GM12892 (cell line): ENCODE data around the gene ZKSCAN1.

ENCODE experiments used
- DNase-seq: peaks from one replicate; pipeline ENCODE4 v3.0.0; 2011; ENCODE audit not compliant: insufficient read length
- FAIRE-seq: peaks from 2 replicates; lab custom pipeline; 2011; peaks lifted over from hg19 to GRCh38; lab: Jason Lieb, UNC
- POLR2A ChIP-seq: IDR thresholded peaks from 2 replicates; pipeline ENCODE4 v1.6.1; 2011; ENCODE audit warnings: low read depth, low read length, control low read depth
- POLR2AphosphoS5 ChIP-seq: IDR thresholded peaks from 2 replicates; pipeline ENCODE4 v1.6.1; 2011; ENCODE audit warnings: low read depth, low read length, control low read depth
- TAF1 ChIP-seq: IDR thresholded peaks from 2 replicates; pipeline ENCODE4 v1.6.1; 2011; ENCODE audit warnings: low read depth, mild to moderate bottlenecking, control low read depth, low read length, borderline replicate concordance

Gene ZKSCAN1

DNA sequence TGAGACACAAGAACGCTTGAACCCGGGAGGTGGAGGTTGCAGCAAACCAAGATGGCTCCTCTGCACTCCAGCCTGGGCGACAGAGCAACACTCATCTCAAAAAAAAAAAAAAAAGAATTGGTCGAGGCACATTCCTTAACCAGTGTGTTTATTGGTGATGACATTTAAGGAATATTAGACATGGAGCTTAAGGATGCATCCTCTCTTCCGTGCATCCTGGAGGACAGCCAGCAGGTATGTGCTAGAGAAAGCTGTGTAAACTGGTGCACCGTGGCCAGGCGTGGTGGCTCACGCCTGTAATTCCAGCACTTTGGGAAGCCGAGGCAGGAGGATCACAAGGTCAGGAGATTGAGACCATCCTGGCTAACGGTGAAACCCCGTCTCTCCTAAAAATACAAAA, 11.8 kb downstream of the ZKSCAN1 start:
- DNase-seq: no peak
- TF ChIP-seq TAF1 (no peak), POLR2AphosphoS5 (no peak), POLR2A (no peak)
- no peak for FAIRE-seq

- TF ChIP-seq TAF1: no peak
- no peak for TF ChIP-seq POLR2A
- no peak for TF ChIP-seq POLR2AphosphoS5
- no peak for FAIRE-seq
- DNase-seq: no peak
Observed at GRCh38 chr7:100029596-100029995, 14.2 kb downstream of the ZKSCAN1 start.

DNA sequence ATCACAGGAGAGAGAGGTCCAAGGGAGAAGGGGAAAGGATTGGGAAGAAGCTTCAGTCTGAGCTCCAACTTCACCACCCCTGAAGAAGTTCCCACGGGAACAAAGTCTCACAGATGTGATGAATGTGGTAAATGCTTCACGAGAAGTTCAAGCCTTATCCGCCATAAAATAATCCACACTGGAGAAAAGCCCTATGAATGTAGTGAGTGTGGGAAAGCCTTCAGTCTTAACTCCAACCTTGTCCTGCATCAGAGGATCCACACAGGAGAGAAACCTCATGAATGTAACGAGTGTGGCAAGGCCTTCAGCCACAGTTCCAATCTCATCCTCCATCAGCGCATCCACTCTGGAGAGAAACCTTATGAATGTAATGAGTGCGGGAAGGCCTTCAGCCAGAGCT, 18.1 kb downstream of the ZKSCAN1 start:
- TF ChIP-seq POLR2A: no peak
- TF ChIP-seq TAF1: no peak
- no peak for TF ChIP-seq POLR2AphosphoS5
- FAIRE-seq: no peak
- DNase-seq: no peak

- no peak for DNase-seq
- TF ChIP-seq TAF1: no peak
- no peak for TF ChIP-seq POLR2A
- TF ChIP-seq POLR2AphosphoS5: no peak
- no peak for FAIRE-seq
Observed at GRCh38 chr7:100034871-100035510, 19.6 kb downstream of the ZKSCAN1 start.

- FAIRE-seq (no peak), DNase-seq (no peak)
- no peak for TF ChIP-seq TAF1
Observed at GRCh38 chr7:100035876-100036275, 20.5 kb downstream of the ZKSCAN1 start.

DNA sequence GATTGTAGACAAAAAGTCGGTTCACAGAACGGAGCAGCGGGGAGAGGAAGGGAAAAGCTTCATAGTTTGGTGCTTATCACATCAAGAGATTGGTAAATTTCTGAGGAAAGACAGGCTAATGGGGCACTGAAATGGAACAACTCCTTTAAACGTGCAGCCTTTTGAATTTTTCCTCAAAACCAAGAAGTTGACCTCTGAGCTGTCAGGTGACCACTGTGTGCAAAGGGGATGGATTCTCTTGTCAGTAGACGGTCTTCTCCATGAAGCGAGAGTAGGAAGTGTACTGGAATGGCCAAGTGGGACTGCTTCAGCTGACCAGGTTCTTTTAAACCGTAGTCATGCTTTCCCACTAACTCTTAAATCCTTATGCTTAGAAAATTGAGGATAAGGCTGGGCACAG, 22.9 kb downstream of the ZKSCAN1 start:
- no peak for FAIRE-seq
- DNase-seq: no peak
- no peak for TF ChIP-seq TAF1
- no peak for TF ChIP-seq POLR2AphosphoS5
- TF ChIP-seq POLR2A: no peak

- no peak for TF ChIP-seq TAF1
- TF ChIP-seq POLR2AphosphoS5: no peak
- no peak for TF ChIP-seq POLR2A
- no peak for FAIRE-seq
- no peak for DNase-seq
Observed at GRCh38 chr7:100040575-100040974, 25.2 kb downstream of the ZKSCAN1 start.

DNA sequence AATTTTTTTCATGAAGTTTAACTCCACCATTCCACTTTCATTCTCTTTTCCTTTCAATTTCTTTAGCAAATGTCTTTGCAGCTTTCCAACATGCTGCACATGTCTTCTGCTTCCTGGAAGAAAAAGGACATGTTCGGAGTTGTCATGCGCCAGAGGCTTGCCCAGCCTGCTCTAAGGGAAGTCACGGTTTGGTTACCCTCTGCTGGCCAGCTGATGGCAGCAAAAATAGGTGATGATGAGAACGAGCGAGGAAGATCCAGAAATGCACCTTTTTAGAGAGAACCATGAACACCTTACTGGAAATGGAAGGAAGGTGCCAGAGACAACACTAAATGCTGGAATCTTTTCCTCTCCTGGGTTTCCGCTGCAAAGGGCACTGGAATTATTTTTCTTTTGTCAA, 29.3 kb downstream of the ZKSCAN1 start:
- TF ChIP-seq TAF1 (no peak), POLR2AphosphoS5 (no peak), POLR2A (no peak)
- DNase-seq (no peak), FAIRE-seq (no peak)

DNA sequence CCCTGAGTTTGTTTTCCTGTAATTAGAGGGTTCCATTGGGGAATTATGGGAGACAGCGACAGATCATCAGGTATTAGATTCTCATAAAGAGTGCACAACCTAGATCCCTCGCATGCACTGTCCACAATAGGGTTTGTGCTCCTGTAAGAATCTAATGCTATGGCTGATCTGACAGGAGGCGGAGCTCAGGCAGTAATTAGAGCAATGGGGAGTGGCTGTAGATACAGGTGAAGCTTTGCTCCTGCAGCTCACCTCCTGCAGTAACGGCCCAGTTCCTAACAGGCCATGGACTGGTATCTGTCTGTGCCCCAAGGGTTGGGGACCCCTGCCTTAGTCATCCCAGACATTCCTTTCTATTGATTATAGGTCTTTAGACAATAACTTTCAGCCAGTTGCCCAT, 33.3 kb downstream of the ZKSCAN1 start:
- FAIRE-seq: no peak
- DNase-seq: no peak
- TF ChIP-seq POLR2AphosphoS5 (no peak), TAF1 (no peak), POLR2A (no peak)

DNA sequence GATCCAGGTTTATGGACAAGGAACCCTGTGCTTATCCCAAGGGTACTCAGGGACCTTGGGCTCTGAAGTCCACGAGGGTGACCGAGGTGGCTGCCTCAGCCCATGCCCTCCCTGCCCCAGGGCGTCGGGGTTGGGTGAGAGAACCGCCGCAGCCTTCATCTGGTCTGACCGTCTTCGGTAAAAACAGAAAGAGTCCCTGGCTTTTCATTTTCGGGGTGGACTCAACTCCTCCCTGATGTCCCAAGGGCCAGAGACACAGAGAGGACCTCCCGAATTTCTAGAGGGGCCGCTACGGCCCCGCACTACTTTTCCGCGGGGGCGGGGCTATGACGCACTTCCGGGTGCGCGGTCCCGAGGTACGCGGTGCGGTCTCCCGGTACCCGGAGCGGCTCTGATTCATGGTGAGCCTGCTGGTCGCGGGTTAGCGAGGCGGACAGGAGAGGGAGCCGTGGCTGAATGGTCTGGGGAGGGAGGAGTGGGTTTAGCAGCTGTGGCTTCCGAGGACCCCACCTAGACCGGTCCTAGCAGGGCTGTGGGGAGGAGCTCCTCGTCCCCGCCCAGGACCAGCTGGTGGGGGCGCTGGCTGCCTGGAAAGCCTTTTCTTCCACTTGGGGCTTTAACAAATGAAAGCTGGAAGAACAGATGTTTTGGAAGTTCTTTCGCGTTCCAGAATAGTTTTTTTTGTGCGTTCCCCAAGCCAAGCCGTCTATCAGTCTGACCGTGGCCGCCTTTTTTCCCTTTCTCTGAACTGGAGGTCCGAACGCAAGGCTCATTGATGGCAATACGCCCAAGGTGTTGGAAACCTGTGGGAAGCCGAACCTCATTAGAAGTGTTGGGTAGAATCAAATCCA, 34.3 kb downstream of the ZKSCAN1 start, which contains the start of gene ZSCAN21:
ZSCAN21 (plus strand) TSS at position 334 of the 851 bp plus-strand sequence. CDS start 7,233 bp downstream, outside the sequence.
- peak; percentile 92 for TF ChIP-seq POLR2A
- TF ChIP-seq POLR2AphosphoS5: peak; percentile 88
- peak; percentile 75 for TF ChIP-seq TAF1
- peak; percentile 84 for DNase-seq
- peak; percentile 71 for FAIRE-seq

DNA sequence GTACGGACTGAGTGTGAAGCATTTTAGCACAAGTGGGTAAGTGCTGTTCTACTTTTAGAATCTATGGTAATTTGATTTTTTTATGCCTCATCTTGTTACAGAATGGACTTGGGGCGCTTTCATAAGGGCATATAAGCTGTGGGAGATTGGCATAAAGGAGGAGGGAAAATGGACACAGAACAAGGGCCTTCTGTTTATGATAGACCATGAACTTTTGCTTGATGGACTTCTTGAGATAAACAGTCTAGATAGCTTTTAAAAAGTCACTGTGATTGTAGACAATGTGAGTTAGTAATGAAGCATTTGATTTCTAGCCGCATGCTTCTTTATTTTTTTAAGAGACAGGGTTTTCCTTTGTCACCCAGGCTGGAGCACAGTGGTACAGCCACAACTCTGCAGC, 36.2 kb downstream of the ZKSCAN1 start:
- TF ChIP-seq POLR2A (no peak), TAF1 (no peak), POLR2AphosphoS5 (no peak)
- no peak for FAIRE-seq
- no peak for DNase-seq

- no peak for FAIRE-seq
- TF ChIP-seq POLR2A (no peak), POLR2AphosphoS5 (no peak), TAF1 (no peak)
- DNase-seq: peak; percentile 19
Observed at GRCh38 chr7:100053215-100053614, 37.8 kb downstream of the ZKSCAN1 start.
